Measurements from ENCODE around the gene SRMS. TPM values are rescaled to one million over a fixed set of nuclear protein-coding genes. Genes with fewer than 3 reads are reported as not detected.

Gene SRMS
- polyA plus RNA-seq, 6 donors from 2014 or later: not detected

DNA sequence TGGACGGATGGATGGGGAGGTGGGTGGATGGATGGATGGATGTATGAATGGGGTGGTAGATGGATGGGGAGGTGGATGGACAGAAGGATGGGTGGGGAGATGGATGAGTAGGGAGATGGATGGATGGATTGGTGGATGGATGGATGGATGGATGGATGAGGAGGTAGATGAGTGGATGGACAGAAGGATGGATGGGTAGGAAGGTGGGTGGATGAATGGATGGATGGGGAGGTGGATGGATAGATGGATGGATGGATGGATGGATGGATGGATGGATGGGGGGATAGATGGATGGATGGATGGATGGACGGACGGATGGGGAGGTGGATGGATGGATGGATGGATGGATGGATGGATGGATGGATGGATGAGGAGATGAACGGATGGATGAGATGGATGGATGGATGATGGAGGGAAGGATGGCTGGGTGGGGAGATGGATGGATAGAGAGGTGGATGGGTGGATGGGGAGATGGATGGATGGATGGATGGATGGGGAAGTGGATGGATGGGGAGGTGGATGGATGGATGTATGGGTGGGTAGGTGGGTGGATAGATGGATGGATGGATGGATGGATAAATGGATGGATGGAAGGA, 55.8 kb downstream of the SRMS start:
- H3K27me3 Mint-ChIP-seq: peaks cover 0 to 37% (median 28%) of the 10 kb centered on the region in 3 donors
- peaks cover 0 to 5% (median 0%) of the 10 kb centered on the region in 3 donors for H3K4me1 Mint-ChIP-seq
- H3K36me3 Mint-ChIP-seq: peaks cover 0 to 14% of the 10 kb centered on the region in 2 donors
- DNase-seq (no peak), ATAC-seq (ENCODE audit: low read depth in 2 of 2) (no peak)
- no peak overlapping the region for H3K4me3 Mint-ChIP-seq
- no peak overlapping the region for H3K27ac Mint-ChIP-seq
- H3K9me3 Mint-ChIP-seq: peaks cover 0 to 10% (median 0%) of the 10 kb centered on the region in 7 donors

DNA sequence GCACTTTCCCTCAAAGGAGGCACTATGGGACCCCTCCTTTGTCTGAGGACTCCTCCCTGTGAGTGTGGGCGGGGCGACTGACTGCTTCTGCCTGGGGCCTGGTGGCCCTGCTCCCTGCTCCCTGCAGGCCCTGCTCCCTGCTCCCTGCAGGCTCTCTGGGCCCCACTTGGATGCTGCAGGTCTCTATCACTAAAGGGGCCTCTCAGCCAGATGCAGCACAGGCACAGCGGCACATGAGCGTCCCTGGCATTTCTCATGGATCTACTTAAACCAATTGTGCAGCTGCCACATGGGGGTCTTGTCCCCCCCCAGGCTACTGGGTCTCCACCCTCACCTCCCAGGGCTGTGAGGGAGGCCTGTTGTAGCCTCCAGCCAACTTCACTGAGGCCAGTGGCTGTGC, 56.5 kb downstream of the SRMS start:
- Mint-ChIP-seq H3K9me3 (peaks cover 0 to 10% (median 2%) of the 10 kb centered on the region in 7 donors), H3K27ac (no peak overlapping the region), H3K4me1 (peaks cover 0 to 3% (median 0%) of the 10 kb centered on the region in 3 donors), H3K36me3 (peaks cover 0 to 14% of the 10 kb centered on the region in 2 donors), H3K4me3 (no peak overlapping the region), H3K27me3 (peaks cover 0 to 36% (median 34%) of the 10 kb centered on the region in 3 donors)
- ATAC-seq (ENCODE audit: low read depth in 2 of 2) (no peak), DNase-seq (no peak)

Other genes with a start within 250 kb of the SRMS start
- gene CHRNA4, start 186.4 kb downstream of the SRMS start, polyA plus RNA-seq (ENCODE audit: low read depth in 6 of 6): not detected
- gene KCNQ2, start 75.1 kb downstream of the SRMS start, polyA plus RNA-seq (ENCODE audit: low read depth in 6 of 6): 1 to 10 TPM in 1 of 6 donors, under 1 TPM in 1, not detected in 4; 0.54 to 1.1 TPM
- gene EEF1A2, start 48.7 kb downstream of the SRMS start, polyA plus RNA-seq (ENCODE audit: low read depth in 6 of 6): 1 to 10 TPM in 1 of 6 donors, under 1 TPM in 3, not detected in 2; 0.12 to 1.4 (median 0.28) TPM
- gene PPDPF, start 27.0 kb downstream of the SRMS start, polyA plus RNA-seq (ENCODE audit: low read depth in 6 of 6): 100 to 1,000 TPM in 1 of 6 donors, 10 to 100 TPM in 5; 40.2 to 132 (median 67.5) TPM
- 1 to 10 TPM in 1 of 6 donors, under 1 TPM in 5; 0.10 to 1.3 (median 0.51) TPM for gene PTK6, start 10.4 kb downstream of the SRMS start, polyA plus RNA-seq (ENCODE audit: low read depth in 6 of 6)
- gene FNDC11, start 6.4 kb upstream of the SRMS start, polyA plus RNA-seq (ENCODE audit: low read depth in 6 of 6): 1 to 10 TPM in 5 of 6 donors, under 1 TPM in 1; 0.08 to 5.2 (median 1.8) TPM
- 10 to 100 TPM in 3 of 6 donors, 1 to 10 TPM in 3; 2.5 to 11.6 (median 9.3) TPM for gene HELZ2, start 26.5 kb upstream of the SRMS start, polyA plus RNA-seq (ENCODE audit: low read depth in 6 of 6)
- 10 to 100 TPM in 1 of 6 donors, 1 to 10 TPM in 5; 3.1 to 16.0 (median 8.6) TPM for gene GMEB2, start 79.4 kb upstream of the SRMS start, polyA plus RNA-seq (ENCODE audit: low read depth in 6 of 6)
- 1 to 10 TPM; 1.2 to 4.2 (median 2.5) TPM for gene STMN3, start 105.7 kb upstream of the SRMS start, polyA plus RNA-seq (ENCODE audit: low read depth in 6 of 6)
- gene RTEL1, start 110.6 kb upstream of the SRMS start, polyA plus RNA-seq (ENCODE audit: low read depth in 6 of 6): 1 to 10 TPM in 5 of 6 donors, not detected in 1; 1.5 to 6.5 (median 3.0) TPM
- not detected for gene TNFRSF6B, start 148.9 kb upstream of the SRMS start, polyA plus RNA-seq (ENCODE audit: low read depth in 6 of 6)
- gene ARFRP1, start 160.2 kb upstream of the SRMS start, polyA plus RNA-seq (ENCODE audit: low read depth in 6 of 6): 10 to 100 TPM; 35.6 to 62.9 (median 45.8) TPM
- 10 to 100 TPM; 25.5 to 58.2 (median 28.1) TPM for gene ZGPAT, start 160.3 kb upstream of the SRMS start, polyA plus RNA-seq (ENCODE audit: low read depth in 6 of 6)
- gene LIME1, start 188.9 kb upstream of the SRMS start, polyA plus RNA-seq (ENCODE audit: low read depth in 6 of 6): 10 to 100 TPM in 1 of 6 donors, 1 to 10 TPM in 5; 4.9 to 19.0 (median 8.8) TPM
- gene SLC2A4RG, start 192.0 kb upstream of the SRMS start, polyA plus RNA-seq (ENCODE audit: low read depth in 6 of 6): 1 to 10 TPM in 3 of 6 donors, under 1 TPM in 2, not detected in 1; 0.36 to 1.4 (median 1.3) TPM